GM12892 (cell line): ENCODE results near the gene PSMD9.

Experiments used
- POLR2A ChIP-seq: IDR thresholded peaks from 2 replicates; pipeline ENCODE4 v1.6.1; 2011; ENCODE audit warnings: low read depth, low read length, control low read depth
- POLR2AphosphoS5 ChIP-seq: IDR thresholded peaks from 2 replicates; pipeline ENCODE4 v1.6.1; 2011; ENCODE audit warnings: low read depth, low read length, control low read depth
- TAF1 ChIP-seq: IDR thresholded peaks from 2 replicates; pipeline ENCODE4 v1.6.1; 2011; ENCODE audit warnings: low read depth, mild to moderate bottlenecking, control low read depth, low read length, borderline replicate concordance

- TF ChIP-seq POLR2A = no peak
- TF ChIP-seq POLR2AphosphoS5 = no peak
- no peak for TF ChIP-seq TAF1
These were observed 76.4 kb downstream of the PSMD9 start for GRCh38 chr12:121964813-121965643.
